Peyer's patch (tissue), 4 donors: ENCODE measurements around the gene MAPK8. TPM values are rescaled to one million over a fixed set of nuclear protein-coding genes. Genes with fewer than 3 reads are reported as not detected.

Experiments used
- DNase-seq, 3 donors: peaks; one replicate each; pipeline ENCODE4 v3.0.0-alpha.2; 2017 to 2019
- H3K27ac ChIP-seq, 4 donors: fragments of 200-600 bp; sonication (generic); one replicate each; pipeline ENCODE4 v1.5.1; 2016 to 2019
- H3K27me3 ChIP-seq, 2 donors: fragments of 200-600 bp; sonication (generic); one replicate each; pipeline ENCODE4 v1.5.1; 2019
- H3K36me3 ChIP-seq, 3 donors: fragments of 200-600 bp; sonication (generic); one replicate each; pipeline ENCODE4 v1.5.1; 2016 to 2019
- H3K4me1 ChIP-seq, 4 donors: fragments of 200-600 bp; sonication (generic); one replicate each; pipeline ENCODE4 v1.5.1; 2016 to 2019
- H3K4me3 ChIP-seq, 4 donors: fragments of 200-600 bp; sonication (generic); 1 replicate in 3 of 4; 2 replicates in 1 of 4; pipeline ENCODE4 v1.5.1; 2016 to 2019; ENCODE audit warnings: mild to moderate bottlenecking in 1 of 4
- H3K9me3 ChIP-seq, 4 donors: fragments of 200-600 bp; sonication (generic); one replicate each; pipeline ENCODE4 v1.5.1; 2016 to 2019; ENCODE audit warnings: mild to moderate bottlenecking in 1 of 4
- POLR2A ChIP-seq, 2 donors: fragments of 450-650 bp; IDR thresholded peaks; one replicate each; pipeline ENCODE4 v1.5.1; 2017; ENCODE audit warnings: antibody characterized with exemption in 2 of 2, mild to moderate bottlenecking in 2 of 2, moderate library complexity in 2 of 2
- total RNA-seq, 4 donors: library from RNA; depleted of rRNA; stranded (reverse); fragments of >200 nt; gene quantifications; one replicate each; pipeline ENCODE4 v1.1.0, GENCODE V29; 2016
- TF ChIP-seq, protein P1 (sequence below), 6 experiments: fragments of 450-650 bp in 4 of 6; fragments of 200-600 bp in 2 of 6; sonication (generic) in 1 of 6; IDR thresholded peaks; one replicate each; pipeline ENCODE4 v1.5.1; 2017 to 2019; ENCODE audit warnings: antibody characterized with exemption in 6 of 6, mild to moderate bottlenecking in 3 of 6, moderate library complexity in 1 of 6

MAPK8 gene
- total RNA-seq, 4 donors from 2014 or later: 59.9 to 89.0 (median 67.6) TPM

- Histone ChIP-seq H3K4me1 (peaks cover 0 to 20% (median 0%) of the 10 kb centered on the region in 4 donors), H3K27me3 (no peaks in the 10 kb centered on the region), H3K27ac (no peak overlapping the region), H3K4me3 (no peak overlapping the region), H3K36me3 (no peaks in the 10 kb centered on the region), H3K9me3 (no peaks in the 10 kb centered on the region)
- no peak for DNase-seq
- TF ChIP-seq, protein P1, sequence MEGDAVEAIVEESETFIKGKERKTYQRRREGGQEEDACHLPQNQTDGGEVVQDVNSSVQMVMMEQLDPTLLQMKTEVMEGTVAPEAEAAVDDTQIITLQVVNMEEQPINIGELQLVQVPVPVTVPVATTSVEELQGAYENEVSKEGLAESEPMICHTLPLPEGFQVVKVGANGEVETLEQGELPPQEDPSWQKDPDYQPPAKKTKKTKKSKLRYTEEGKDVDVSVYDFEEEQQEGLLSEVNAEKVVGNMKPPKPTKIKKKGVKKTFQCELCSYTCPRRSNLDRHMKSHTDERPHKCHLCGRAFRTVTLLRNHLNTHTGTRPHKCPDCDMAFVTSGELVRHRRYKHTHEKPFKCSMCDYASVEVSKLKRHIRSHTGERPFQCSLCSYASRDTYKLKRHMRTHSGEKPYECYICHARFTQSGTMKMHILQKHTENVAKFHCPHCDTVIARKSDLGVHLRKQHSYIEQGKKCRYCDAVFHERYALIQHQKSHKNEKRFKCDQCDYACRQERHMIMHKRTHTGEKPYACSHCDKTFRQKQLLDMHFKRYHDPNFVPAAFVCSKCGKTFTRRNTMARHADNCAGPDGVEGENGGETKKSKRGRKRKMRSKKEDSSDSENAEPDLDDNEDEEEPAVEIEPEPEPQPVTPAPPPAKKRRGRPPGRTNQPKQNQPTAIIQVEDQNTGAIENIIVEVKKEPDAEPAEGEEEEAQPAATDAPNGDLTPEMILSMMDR (IDR thresholded peaks at IDR 0.05): no peak
- no peak for TF ChIP-seq POLR2A (IDR thresholded peaks at IDR 0.05)
These were observed 94.4 kb downstream of the MAPK8 start for GRCh38 chr10:48400850-48401220.

DNA sequence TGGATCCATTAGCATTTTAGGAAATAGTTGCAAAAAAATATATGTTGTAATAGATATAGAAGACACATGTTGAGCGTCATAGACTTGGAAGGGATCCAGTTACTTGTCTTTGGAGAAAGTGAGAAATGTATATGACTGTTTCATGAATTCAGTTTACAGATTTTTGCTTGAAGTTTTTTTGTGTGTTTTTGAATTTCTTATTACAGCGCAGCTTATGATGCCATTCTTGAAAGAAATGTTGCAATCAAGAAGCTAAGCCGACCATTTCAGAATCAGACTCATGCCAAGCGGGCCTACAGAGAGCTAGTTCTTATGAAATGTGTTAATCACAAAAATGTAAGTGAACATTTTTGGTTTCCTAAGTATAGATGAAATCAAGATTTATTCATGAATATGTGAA is 98.2 kb downstream of the MAPK8 start:
- no peak for DNase-seq
- Histone ChIP-seq H3K36me3 (peaks cover 0 to 21% (median 0%) of the 10 kb centered on the region in 3 donors), H3K9me3 (no peaks in the 10 kb centered on the region), H3K27ac (no peak overlapping the region), H3K27me3 (no peaks in the 10 kb centered on the region), H3K4me1 (peaks cover 0 to 12% (median 0%) of the 10 kb centered on the region in 4 donors), H3K4me3 (no peak overlapping the region)
- TF ChIP-seq, protein P1 (IDR thresholded peaks at IDR 0.05): no peak
- no peak for TF ChIP-seq POLR2A (IDR thresholded peaks at IDR 0.05)

- H3K4me1 ChIP-seq: no peaks in the 10 kb centered on the region
- DNase-seq: no peak
- H3K36me3 ChIP-seq: peaks cover 0 to 31% (median 0%) of the 10 kb centered on the region in 3 donors
- no peaks in the 10 kb centered on the region for H3K9me3 ChIP-seq
- H3K4me3 ChIP-seq: no peak overlapping the region
- no peak overlapping the region for H3K27ac ChIP-seq
- no peaks in the 10 kb centered on the region for H3K27me3 ChIP-seq
- no peak for TF ChIP-seq POLR2A (IDR thresholded peaks at IDR 0.05)
- TF ChIP-seq, protein P1 (IDR thresholded peaks at IDR 0.05): no peak
These were observed 99.7 kb downstream of the MAPK8 start for GRCh38 chr10:48406204-48406603.

- peaks cover 0 to under 1% (median 0%) of the 10 kb centered on the region in 4 donors for H3K9me3 ChIP-seq
- peaks cover 0 to 31% (median 0%) of the 10 kb centered on the region in 3 donors for H3K36me3 ChIP-seq
- no peak overlapping the region for H3K27ac ChIP-seq
- DNase-seq: no peak
- H3K27me3 ChIP-seq: no peaks in the 10 kb centered on the region
- H3K4me3 ChIP-seq: no peak overlapping the region
- TF ChIP-seq, protein P1 (IDR thresholded peaks at IDR 0.05): no peak
- TF ChIP-seq POLR2A (IDR thresholded peaks at IDR 0.05): no peak
- H3K4me1 ChIP-seq: no peaks in the 10 kb centered on the region
These were observed 100.2 kb downstream of the MAPK8 start for GRCh38 chr10:48406658-48407057.

DNA sequence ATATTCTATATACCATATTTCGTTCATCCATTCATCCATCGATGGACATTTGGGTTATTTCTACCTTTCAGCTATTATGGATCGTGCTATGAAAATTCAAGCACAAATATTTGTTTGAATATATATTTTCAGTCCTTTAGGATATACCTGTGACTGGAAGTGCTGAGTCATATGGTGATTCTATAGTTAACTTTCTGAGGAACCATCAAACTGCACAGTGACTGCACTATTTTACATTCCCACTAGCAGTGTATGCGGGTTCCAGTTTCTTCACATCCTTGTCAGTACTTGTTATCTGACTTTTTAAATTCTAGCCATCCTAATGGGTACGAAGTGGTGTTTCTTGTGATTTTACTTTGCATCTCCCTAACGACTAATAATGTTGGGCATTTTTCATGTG is 104.0 kb downstream of the MAPK8 start:
- Histone ChIP-seq H3K27ac (no peak overlapping the region), H3K4me3 (no peak overlapping the region), H3K9me3 (peaks cover 0 to 11% (median 0%) of the 10 kb centered on the region in 4 donors), H3K27me3 (no peaks in the 10 kb centered on the region), H3K36me3 (peaks cover 0 to 45% (median 0%) of the 10 kb centered on the region in 3 donors), H3K4me1 (no peaks in the 10 kb centered on the region)
- no peak for DNase-seq
- no peak for TF ChIP-seq POLR2A (IDR thresholded peaks at IDR 0.05)
- TF ChIP-seq, protein P1 (IDR thresholded peaks at IDR 0.05): no peak

- no peaks in the 10 kb centered on the region for H3K27me3 ChIP-seq
- H3K4me3 ChIP-seq: no peak overlapping the region
- DNase-seq: no peak
- peaks cover 0 to 11% (median 0%) of the 10 kb centered on the region in 4 donors for H3K9me3 ChIP-seq
- H3K36me3 ChIP-seq: peaks cover 0 to 45% (median 0%) of the 10 kb centered on the region in 3 donors
- no peak overlapping the region for H3K27ac ChIP-seq
- no peaks in the 10 kb centered on the region for H3K4me1 ChIP-seq
- TF ChIP-seq, protein P1 (IDR thresholded peaks at IDR 0.05): no peak
- TF ChIP-seq POLR2A (IDR thresholded peaks at IDR 0.05): no peak
These were observed 105.0 kb downstream of the MAPK8 start for GRCh38 chr10:48411510-48411909.
